Fibroblast of skin of back (primary cell): ENCODE data around the gene GRAMD1C.

Experiments used
- DNase-seq: peaks from one replicate; pipeline ENCODE4 v3.0.0-alpha.2; 2013

The GRAMD1C gene

DNA sequence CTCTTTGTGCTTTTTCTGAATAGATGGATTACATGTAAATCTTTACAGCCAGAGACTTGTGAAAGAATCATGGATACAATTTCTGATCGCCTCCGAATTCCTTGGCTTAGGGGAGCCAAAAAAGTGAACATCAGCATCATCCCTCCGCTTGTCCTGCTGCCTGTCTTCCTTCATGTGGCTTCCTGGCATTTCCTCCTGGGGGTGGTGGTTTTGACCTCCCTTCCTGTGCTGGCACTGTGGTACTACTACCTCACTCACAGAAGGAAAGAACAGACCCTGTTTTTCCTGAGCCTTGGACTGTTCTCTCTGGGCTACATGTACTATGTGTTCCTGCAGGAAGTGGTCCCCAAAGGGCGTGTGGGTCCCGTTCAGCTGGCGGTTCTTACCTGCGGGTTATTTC, 115.1 kb downstream of the GRAMD1C start:
- DNase-seq, result no peak

DNA sequence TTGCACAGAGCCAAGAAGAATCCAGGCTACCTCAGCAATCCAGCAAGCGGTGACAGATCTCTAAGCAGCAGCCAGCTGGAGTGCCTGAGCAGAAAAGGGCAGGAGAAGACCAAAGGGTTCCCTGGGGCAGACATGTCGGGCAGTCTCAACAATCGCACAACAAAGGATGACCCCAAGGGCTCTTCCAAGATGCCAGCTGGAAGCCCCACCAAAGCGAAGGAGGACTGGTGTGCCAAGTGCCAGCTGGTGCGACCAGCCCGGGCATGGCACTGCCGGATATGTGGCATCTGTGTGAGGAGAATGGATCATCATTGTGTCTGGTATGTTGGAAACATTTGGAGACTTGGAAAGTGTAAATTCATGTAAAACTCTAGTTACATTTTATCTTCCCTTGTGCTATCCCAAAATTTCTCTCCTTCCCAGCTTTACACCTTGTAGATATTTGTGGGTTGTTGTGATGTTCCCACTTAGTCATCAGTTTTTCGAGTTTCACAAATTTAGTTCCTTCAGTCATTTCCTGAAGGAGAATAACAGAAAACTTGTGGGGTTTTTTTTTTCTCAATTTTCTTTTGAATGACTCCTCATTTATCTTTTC, 115.6 kb downstream of the GRAMD1C start:
- no peak for DNase-seq

DNA sequence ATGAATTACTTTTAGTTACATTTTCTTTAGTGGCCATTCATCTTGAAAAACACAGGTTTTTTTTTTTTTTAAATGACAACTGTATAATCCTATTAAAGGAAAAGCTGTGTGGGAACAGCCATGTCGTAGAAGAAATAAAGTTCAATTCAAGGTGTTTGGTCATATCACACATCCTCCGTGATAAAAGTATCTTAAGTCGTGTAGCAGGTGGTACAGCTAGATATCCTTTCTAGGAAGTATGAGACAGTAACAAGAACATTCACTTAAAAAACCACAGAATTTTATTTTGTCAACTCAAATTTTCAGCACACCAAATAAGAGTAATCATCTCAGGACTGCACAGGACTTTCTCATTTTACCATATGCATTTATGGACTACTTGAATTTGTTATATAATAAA, 125.3 kb downstream of the GRAMD1C start:
- no peak for DNase-seq

DNA sequence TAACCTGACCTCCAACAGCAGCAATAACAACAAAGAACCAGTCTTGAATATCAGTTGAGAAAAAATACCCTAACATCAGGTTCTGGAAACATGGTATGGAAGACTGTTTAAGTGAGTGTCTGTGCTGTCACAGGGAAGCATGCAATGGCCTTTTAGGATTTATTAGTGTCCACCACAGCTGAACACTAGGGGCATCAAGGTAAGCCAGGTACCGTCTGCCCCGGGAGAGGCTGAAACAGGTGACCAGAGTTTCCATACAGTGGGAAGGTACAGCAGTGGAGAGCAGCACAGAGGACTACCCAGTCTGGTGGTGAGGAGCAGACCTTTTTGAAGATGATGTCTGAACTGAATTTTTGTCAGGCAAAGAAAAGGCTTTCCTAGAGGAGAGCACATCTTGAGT, 127.6 kb downstream of the GRAMD1C start:
- no peak for DNase-seq

DNA sequence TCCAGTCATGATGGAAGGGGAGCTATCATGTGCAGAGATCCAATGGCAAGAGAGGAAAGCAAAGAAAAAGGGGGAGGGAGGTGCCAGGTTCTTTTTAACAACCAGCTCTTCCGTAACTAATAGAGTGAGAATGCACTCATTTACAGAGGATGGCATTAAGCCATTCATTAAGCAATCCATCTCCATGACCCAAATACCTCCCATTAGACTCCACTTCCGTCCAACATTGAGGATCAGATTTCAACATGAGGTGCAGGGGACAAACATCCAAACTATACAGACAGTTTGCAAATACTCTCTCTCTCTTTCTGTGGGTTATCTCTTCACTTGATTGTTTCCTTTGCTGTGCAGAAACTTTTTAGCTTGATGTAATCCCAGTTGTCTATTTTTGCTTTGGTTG, 130.4 kb downstream of the GRAMD1C start:
- DNase-seq, result no peak

DNA sequence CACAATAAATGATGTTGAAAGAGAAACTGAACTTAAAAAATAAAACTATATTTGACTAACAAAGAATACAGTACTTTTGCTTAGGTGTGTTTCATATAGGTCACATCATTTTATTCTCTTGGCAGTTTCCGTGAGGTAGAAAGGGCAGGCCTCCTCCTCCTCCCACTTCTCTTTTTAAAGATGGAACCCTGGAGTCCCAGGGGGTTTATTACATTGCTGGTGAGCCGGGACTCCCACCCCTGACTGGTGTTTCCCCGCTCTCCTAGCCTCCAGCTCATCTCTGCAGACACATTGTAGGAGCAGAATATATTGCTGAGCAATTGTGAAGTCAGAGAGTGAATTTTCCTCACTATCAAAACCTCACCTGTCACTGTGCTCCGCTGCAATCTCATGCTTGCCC, 139.2 kb downstream of the GRAMD1C start:
- DNase-seq, result no peak

DNA sequence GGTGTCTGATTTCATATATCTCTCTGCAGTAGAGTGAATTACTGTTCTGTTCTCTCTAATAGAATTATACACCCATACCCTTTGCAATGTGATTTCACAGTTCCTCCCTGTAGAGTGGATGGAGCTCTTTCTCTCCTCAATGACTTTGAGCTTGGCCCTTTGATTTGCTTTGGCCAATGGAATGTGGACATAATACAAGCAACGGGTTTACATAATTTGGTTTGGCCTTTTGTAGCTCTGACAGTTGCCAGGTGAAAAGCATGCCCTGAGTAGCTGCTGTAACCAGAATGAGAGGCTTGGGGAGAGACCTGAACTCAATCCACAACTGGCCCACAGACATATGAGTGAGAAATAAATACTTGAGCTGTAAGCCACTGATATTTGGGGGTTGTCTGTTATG, 141.3 kb downstream of the GRAMD1C start:
- no peak for DNase-seq

DNA sequence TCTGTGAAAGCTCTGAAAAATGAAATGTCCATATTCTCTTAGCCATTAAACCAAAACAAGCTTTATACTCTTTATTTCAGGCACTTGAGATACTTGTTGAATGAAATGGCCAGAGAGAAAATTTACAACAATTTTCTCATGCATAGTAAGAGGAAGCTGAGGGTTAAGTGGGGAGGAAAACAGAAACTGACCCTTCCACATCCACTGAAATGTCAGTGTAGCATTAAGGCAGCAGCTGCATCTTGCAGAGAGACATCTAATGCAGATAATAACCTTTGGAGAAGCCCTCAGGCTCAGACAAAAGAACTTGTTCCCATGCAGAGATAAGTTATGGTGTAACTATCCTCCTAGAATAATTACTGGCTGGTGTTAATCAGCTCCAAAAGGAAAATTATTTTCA, 143.2 kb downstream of the GRAMD1C start:
- DNase-seq, result no peak

DNA sequence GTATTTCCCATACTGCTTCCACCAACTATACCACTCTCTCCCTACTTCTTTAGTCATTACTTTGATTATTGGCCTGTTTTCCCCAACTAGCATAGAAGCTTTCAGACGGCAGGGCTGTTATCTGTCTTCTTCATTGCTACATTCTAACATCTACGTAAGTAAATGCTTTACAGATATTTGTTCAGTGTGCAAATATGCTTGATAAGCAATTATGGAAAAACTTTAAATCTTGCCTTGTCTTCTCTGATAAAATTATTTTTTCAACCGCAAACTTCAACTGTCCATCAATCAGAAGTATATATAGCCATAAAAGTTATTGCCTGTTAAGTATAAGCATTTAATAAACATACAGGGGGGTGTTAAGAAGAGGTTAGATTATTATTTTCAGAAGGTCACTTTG, 145.0 kb downstream of the GRAMD1C start:
- DNase-seq, result no peak

DNA sequence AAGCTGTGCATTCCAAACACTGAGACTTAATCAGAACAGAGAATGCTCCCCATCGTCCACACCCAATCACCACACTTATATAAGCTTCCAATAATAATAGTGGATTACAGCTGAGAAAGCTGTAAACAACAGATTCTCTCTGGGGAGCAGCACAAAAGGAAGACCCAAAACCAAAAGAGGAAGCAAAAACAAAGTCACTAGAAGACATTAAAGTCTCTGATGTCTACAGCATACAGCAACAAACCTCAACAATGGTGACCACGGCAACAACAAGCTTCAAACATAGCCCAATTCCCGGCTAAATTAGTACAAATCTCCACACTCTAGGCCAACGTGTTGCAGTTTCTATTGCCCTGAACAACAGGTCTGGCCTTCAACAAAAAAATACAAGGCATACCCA, 147.0 kb downstream of the GRAMD1C start:
- no peak for DNase-seq
